Measurements from ENCODE around the gene MAP2K2. TPM values are rescaled to one million over a fixed set of nuclear protein-coding genes. Genes with fewer than 3 reads are reported as not detected.
"Not testable (repeated sequence)": the region's sequence is repeated elsewhere in the genome, so short reads cannot be mapped to it uniquely, and the experiment has no call there.

The MAP2K2 gene
- total RNA-seq, 1 donor from 2014 or later = 116 TPM

GRCh38 chr19:4144666-4145249, 20.8 kb upstream of the MAP2K2 start:
- H3K36me3 ChIP-seq (ENCODE audit: control insufficient read depth, insufficient read depth, low read length) = no peaks in the 10 kb centered on the region
- no peak for TF ChIP-seq CTCF (IDR thresholded peaks at IDR 0.05; ENCODE audit: insufficient read depth, low read length, severe bottlenecking)
- DNase-seq (ENCODE audit: low read depth) = no peak
- no peaks in the 10 kb centered on the region for H3K27me3 ChIP-seq (ENCODE audit: control insufficient read depth, insufficient read depth, low read length)
- no peak for FAIRE-seq
- H3K4me3 ChIP-seq (ENCODE audit: low read depth, low read length) = no peak overlapping the region

- DNase-seq (ENCODE audit: low read depth); FAIRE-seq; H3K36me3 ChIP-seq (ENCODE audit: control insufficient read depth, insufficient read depth, low read length): not testable (repeated sequence)
These were observed 19.0 kb upstream of the MAP2K2 start for GRCh38 chr19:4142916-4143315.

GRCh38 chr19:4140237-4140711, 16.4 kb upstream of the MAP2K2 start:
- no peaks in the 10 kb centered on the region for H3K36me3 ChIP-seq (ENCODE audit: control insufficient read depth, insufficient read depth, low read length)
- peak; percentile 62 for DNase-seq (ENCODE audit: low read depth)

More at GRCh38 chr19:4142916-4143315, 19.0 kb upstream of the MAP2K2 start:
- not testable (repeated sequence) for H3K27me3 ChIP-seq (ENCODE audit: control insufficient read depth, insufficient read depth, low read length); H3K4me3 ChIP-seq (ENCODE audit: low read depth, low read length)

GRCh38 chr19:4139614-4140236, 15.8 kb upstream of the MAP2K2 start:
- no peak for FAIRE-seq
- H3K27me3 ChIP-seq (ENCODE audit: control insufficient read depth, insufficient read depth, low read length) = no peaks in the 10 kb centered on the region
- DNase-seq (ENCODE audit: low read depth) = peak; percentile 51

More at GRCh38 chr19:4140237-4140711, 16.4 kb upstream of the MAP2K2 start:
- TF ChIP-seq CTCF (IDR thresholded peaks at IDR 0.05; ENCODE audit: insufficient read depth, low read length, severe bottlenecking) = peak; percentile 77
- Histone ChIP-seq H3K4me3 (ENCODE audit: low read depth, low read length) (no peak overlapping the region), H3K27me3 (ENCODE audit: control insufficient read depth, insufficient read depth, low read length) (no peaks in the 10 kb centered on the region)
- FAIRE-seq = no peak

GRCh38 chr19:4138445-4138844, 14.5 kb upstream of the MAP2K2 start:
- TF ChIP-seq CTCF (IDR thresholded peaks at IDR 0.05; ENCODE audit: insufficient read depth, low read length, severe bottlenecking) = no peak
- Histone ChIP-seq H3K4me3 (ENCODE audit: low read depth, low read length) (no peak overlapping the region), H3K36me3 (ENCODE audit: control insufficient read depth, insufficient read depth, low read length) (no peaks in the 10 kb centered on the region), H3K27me3 (ENCODE audit: control insufficient read depth, insufficient read depth, low read length) (no peaks in the 10 kb centered on the region)
- FAIRE-seq (no peak), DNase-seq (ENCODE audit: low read depth) (no peak)

More at GRCh38 chr19:4139614-4140236, 15.8 kb upstream of the MAP2K2 start:
- Histone ChIP-seq H3K36me3 (ENCODE audit: control insufficient read depth, insufficient read depth, low read length) (no peaks in the 10 kb centered on the region), H3K4me3 (ENCODE audit: low read depth, low read length) (no peak overlapping the region)
- peak; percentile 87 for TF ChIP-seq CTCF (IDR thresholded peaks at IDR 0.05; ENCODE audit: insufficient read depth, low read length, severe bottlenecking)

- FAIRE-seq (no peak), DNase-seq (ENCODE audit: low read depth) (no peak)
- TF ChIP-seq CTCF (IDR thresholded peaks at IDR 0.05; ENCODE audit: insufficient read depth, low read length, severe bottlenecking) = no peak
- Histone ChIP-seq H3K4me3 (ENCODE audit: low read depth, low read length) (no peak overlapping the region), H3K27me3 (ENCODE audit: control insufficient read depth, insufficient read depth, low read length) (no peaks in the 10 kb centered on the region), H3K36me3 (ENCODE audit: control insufficient read depth, insufficient read depth, low read length) (no peaks in the 10 kb centered on the region)
These were observed 12.8 kb upstream of the MAP2K2 start for GRCh38 chr19:4136680-4137088.

- not testable (repeated sequence) for H3K27me3 ChIP-seq (ENCODE audit: control insufficient read depth, insufficient read depth, low read length); FAIRE-seq; H3K36me3 ChIP-seq (ENCODE audit: control insufficient read depth, insufficient read depth, low read length); H3K4me3 ChIP-seq (ENCODE audit: low read depth, low read length)
- peak; percentile 18 for DNase-seq (ENCODE audit: low read depth)
These were observed 11.5 kb upstream of the MAP2K2 start for GRCh38 chr19:4135386-4135785.

All from bronchial epithelial cell (primary cell).